Breast epithelium (tissue), 3 donors: ENCODE data around the gene TMEFF2.

ENCODE experiments used
- POLR2A ChIP-seq: fragments of 450-650 bp; IDR thresholded peaks from one replicate; pipeline ENCODE4 v1.6.1; 2016; ENCODE audit warnings: antibody characterized with exemption, mild to moderate bottlenecking, moderate library complexity
- POLR2AphosphoS5 ChIP-seq, 3 donors: sonication (generic); formaldehyde crosslinking; IDR thresholded peaks; one replicate each; pipeline ENCODE4 v1.6.1; 2017; ENCODE audit warnings: antibody characterized with exemption in 3 of 3
- TF ChIP-seq, protein P1 (sequence below), 3 donors: fragments of 450-650 bp; IDR thresholded peaks; one replicate each; pipeline ENCODE4 v1.5.1; 2016 to 2017; ENCODE audit warnings: antibody characterized with exemption in 3 of 3, mild to moderate bottlenecking in 3 of 3, moderate library complexity in 3 of 3

- TF ChIP-seq, protein P1, sequence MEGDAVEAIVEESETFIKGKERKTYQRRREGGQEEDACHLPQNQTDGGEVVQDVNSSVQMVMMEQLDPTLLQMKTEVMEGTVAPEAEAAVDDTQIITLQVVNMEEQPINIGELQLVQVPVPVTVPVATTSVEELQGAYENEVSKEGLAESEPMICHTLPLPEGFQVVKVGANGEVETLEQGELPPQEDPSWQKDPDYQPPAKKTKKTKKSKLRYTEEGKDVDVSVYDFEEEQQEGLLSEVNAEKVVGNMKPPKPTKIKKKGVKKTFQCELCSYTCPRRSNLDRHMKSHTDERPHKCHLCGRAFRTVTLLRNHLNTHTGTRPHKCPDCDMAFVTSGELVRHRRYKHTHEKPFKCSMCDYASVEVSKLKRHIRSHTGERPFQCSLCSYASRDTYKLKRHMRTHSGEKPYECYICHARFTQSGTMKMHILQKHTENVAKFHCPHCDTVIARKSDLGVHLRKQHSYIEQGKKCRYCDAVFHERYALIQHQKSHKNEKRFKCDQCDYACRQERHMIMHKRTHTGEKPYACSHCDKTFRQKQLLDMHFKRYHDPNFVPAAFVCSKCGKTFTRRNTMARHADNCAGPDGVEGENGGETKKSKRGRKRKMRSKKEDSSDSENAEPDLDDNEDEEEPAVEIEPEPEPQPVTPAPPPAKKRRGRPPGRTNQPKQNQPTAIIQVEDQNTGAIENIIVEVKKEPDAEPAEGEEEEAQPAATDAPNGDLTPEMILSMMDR (IDR thresholded peaks at IDR 0.05), result no peak
- no peak for TF ChIP-seq POLR2A
- TF ChIP-seq POLR2AphosphoS5 (IDR thresholded peaks at IDR 0.05), result no peak
Measured at GRCh38 chr2:192236136-192236535, 41.4 kb upstream of the TMEFF2 start.
